Hepatocyte (in vitro differentiated cells): ENCODE results near the gene SGMS1. TPM values are rescaled to one million over a fixed set of nuclear protein-coding genes. Genes with fewer than 3 reads are reported as not detected.
A peak's percentile ranks its signal among the peaks of the same experiment; 100 is the strongest.

Source experiments
- DNase-seq: peaks from one replicate; pipeline ENCODE4 v3.0.0-alpha.2; 2016; ENCODE audit warnings: low spot score
- H2AFZ ChIP-seq: fragments of 200-600 bp; sonication (generic); 2 replicates; pipeline ENCODE4 v1.6.0; 2016; ENCODE audit warnings: antibody characterized with exemption, mild to moderate bottlenecking
- H3K27ac ChIP-seq: fragments of 200-600 bp; sonication (generic); 2 replicates; pipeline ENCODE4 v1.5.1; 2016; ENCODE audit warnings: mild to moderate bottlenecking
- H3K27me3 ChIP-seq: fragments of 200-600 bp; sonication (generic); 2 replicates; pipeline ENCODE4 v1.6.1; 2016
- H3K36me3 ChIP-seq: fragments of 200-600 bp; sonication (generic); replicated peaks from 2 replicates; pipeline ENCODE4 v1.5.1; 2016; ENCODE audit warnings: low read depth; ENCODE audit not compliant: insufficient read depth
- H3K4me1 ChIP-seq: fragments of 200-600 bp; sonication (generic); 2 replicates; pipeline ENCODE4 v1.5.1; 2016; ENCODE audit warnings: mild to moderate bottlenecking, moderate library complexity; ENCODE audit not compliant: insufficient read depth
- H3K4me2 ChIP-seq: fragments of 200-600 bp; sonication (generic); 2 replicates; pipeline ENCODE4 v1.6.0; 2016
- H3K4me3 ChIP-seq: fragments of 200-600 bp; sonication (generic); 2 replicates; pipeline ENCODE4 v1.5.1; 2016; ENCODE audit warnings: mild to moderate bottlenecking
- H3K79me2 ChIP-seq: fragments of 200-600 bp; sonication (generic); 2 replicates; pipeline ENCODE4 v1.6.0; 2017; ENCODE audit warnings: mild to moderate bottlenecking
- H3K9me2 ChIP-seq: fragments of 200-600 bp; sonication (generic); replicated peaks from 2 replicates; pipeline ENCODE4 v1.6.0; 2017; ENCODE audit warnings: mild to moderate bottlenecking; ENCODE audit not compliant: insufficient read depth
- H3K9me3 ChIP-seq: fragments of 200-600 bp; sonication (generic); 2 replicates; pipeline ENCODE4 v1.5.1; 2016; ENCODE audit warnings: low read depth, mild to moderate bottlenecking
- H4K20me1 ChIP-seq: fragments of 200-600 bp; sonication (generic); 2 replicates; pipeline ENCODE4 v1.6.0; 2016; ENCODE audit warnings: mild to moderate bottlenecking; ENCODE audit not compliant: insufficient read depth, poor library complexity, severe bottlenecking
- EZH2 ChIP-seq: fragments of 200-600 bp; sonication (generic); IDR thresholded peaks from 2 replicates; pipeline ENCODE4 v1.6.1; 2016; ENCODE audit warnings: antibody characterized with exemption, mild to moderate bottlenecking, borderline replicate concordance
- EZH2phosphoT487 ChIP-seq: fragments of 200-600 bp; sonication (generic); IDR thresholded peaks from one replicate; pipeline ENCODE4 v1.6.1; 2018; ENCODE audit warnings: antibody characterized with exemption, mild to moderate bottlenecking, low read depth, moderate library complexity; ENCODE audit not compliant: unreplicated experiment, severe bottlenecking
- WGBS: methylation state at CpG from one replicate; pipeline ENCODE4 v1.1.6; 2016; ENCODE audit warnings: low lambda C conversion rate; ENCODE audit errors: missing lambda C conversion rate; 5-methylcytosine and 5-hydroxymethylcytosine counted together
- polyA plus RNA-seq: library from polyadenylated mRNA; unstranded; fragments of >200 nt; fragmentation: Nextera tagmentation; extraction: Ambion mirVana; gene quantifications from 2 replicates; pipeline ENCODE4 v1.2.1, GENCODE V29; 2016
- total RNA-seq: library from RNA; depleted of rRNA; stranded (reverse); fragments of >200 nt; gene quantifications from 2 replicates; pipeline ENCODE4 v1.2.3, GENCODE V29; 2014
- TF ChIP-seq, protein P1 (sequence below): fragments of 200-600 bp; sonication (generic); IDR thresholded peaks from 2 replicates; pipeline ENCODE4 v1.5.1; 2016; ENCODE audit warnings: antibody characterized with exemption, mild to moderate bottlenecking; ENCODE audit not compliant: poor library complexity

The SGMS1 gene
- total and polyA plus RNA-seq, 2 experiments from 2014 or later, result 28.1 to 87.8 TPM

DNA sequence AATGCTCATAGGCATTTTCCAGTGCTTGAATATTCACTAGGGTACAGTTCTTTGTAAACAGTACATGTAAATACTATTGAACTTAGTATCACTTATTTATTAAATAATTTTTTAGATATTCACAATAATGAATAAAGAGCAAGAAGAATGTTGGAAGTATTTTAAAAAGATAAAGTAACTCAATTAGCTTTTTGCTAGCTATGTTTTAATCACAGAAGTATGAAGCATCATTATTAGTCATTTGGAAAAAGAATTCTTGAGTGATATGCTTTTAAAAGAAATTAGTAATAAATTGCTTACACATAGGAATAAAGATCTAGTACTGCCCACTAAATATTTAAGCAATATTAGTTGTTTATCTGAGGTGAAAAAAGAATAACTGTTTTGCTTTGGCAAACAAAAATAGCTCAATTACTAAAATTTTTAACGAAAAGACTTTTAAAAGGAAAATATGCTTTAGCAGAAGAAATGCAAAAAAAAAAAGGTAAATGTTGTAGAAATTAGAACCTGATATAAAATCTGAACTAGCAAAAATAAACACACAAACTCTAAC, 66.5 kb downstream of the SGMS1 start:
- 97% methylated on average over 1 of the region's 1 CpG for WGBS
- H3K27me3 ChIP-seq, result no peaks in the 10 kb centered on the region
- no peak for DNase-seq
- no peak overlapping the region for H3K4me2 ChIP-seq
- H3K4me1 ChIP-seq, result peaks cover 28% of the 10 kb centered on the region
- H3K27ac ChIP-seq, result no peak overlapping the region
- H3K9me2 ChIP-seq, result no peaks in the 10 kb centered on the region
- TF ChIP-seq EZH2phosphoT487, result no peak
- TF ChIP-seq, protein P1, sequence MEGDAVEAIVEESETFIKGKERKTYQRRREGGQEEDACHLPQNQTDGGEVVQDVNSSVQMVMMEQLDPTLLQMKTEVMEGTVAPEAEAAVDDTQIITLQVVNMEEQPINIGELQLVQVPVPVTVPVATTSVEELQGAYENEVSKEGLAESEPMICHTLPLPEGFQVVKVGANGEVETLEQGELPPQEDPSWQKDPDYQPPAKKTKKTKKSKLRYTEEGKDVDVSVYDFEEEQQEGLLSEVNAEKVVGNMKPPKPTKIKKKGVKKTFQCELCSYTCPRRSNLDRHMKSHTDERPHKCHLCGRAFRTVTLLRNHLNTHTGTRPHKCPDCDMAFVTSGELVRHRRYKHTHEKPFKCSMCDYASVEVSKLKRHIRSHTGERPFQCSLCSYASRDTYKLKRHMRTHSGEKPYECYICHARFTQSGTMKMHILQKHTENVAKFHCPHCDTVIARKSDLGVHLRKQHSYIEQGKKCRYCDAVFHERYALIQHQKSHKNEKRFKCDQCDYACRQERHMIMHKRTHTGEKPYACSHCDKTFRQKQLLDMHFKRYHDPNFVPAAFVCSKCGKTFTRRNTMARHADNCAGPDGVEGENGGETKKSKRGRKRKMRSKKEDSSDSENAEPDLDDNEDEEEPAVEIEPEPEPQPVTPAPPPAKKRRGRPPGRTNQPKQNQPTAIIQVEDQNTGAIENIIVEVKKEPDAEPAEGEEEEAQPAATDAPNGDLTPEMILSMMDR, result no peak
- no peak for TF ChIP-seq EZH2
- peaks cover 2% of the 10 kb centered on the region for H4K20me1 ChIP-seq
- no peak overlapping the region for H2AFZ ChIP-seq
- H3K36me3 ChIP-seq, result no peaks in the 10 kb centered on the region
- H3K4me3 ChIP-seq, result no peak overlapping the region
- H3K79me2 ChIP-seq, result peaks cover 46% of the 10 kb centered on the region
- H3K9me3 ChIP-seq, result no peaks in the 10 kb centered on the region

DNA sequence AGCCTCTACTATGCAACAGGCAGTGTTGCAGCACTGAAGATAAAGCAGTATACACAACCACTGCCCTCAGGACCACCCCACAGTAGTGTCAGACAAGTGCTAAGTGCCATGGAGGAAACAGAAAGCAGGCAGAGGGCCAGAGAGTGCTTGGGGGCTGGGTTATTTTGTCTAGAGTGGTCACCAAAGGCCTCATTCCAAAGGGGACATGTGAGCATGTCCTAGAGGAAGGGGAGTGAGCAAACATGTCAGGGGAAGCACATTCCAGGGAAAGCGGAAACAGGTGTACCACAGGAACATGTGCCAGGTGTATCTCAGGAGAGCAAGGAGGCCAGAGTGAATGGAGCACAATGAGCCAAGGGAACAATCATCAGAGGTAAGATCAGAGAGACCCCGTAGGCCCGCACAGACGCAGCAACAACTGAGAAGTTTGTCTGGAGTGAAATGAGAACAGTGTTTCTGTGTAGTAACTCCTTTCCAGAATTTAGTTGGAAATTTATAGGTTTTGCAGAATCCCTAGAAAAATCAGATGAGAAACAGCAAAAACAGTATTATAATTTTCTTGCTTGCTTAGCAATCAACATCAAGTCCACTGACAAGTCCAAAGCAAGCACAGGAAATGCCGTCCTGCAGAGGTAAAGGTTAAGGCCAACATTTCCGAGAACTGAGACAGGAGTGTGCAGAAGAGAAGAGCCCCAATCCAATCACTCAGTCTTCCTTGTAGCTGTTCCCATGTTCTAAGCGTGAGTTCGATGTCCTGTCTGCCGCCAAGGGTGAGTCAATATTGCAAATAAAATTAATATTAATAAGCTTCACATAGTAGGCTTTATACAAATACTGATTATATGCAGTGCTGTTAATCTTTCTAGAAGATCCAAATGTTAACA, 67.3 kb downstream of the SGMS1 start:
- no peak for DNase-seq
- Histone ChIP-seq H2AFZ (no peak overlapping the region), H4K20me1 (peaks cover 2% of the 10 kb centered on the region), H3K27me3 (no peaks in the 10 kb centered on the region), H3K36me3 (no peaks in the 10 kb centered on the region), H3K79me2 (peaks cover 47% of the 10 kb centered on the region), H3K4me1 (peaks cover 26% of the 10 kb centered on the region), H3K27ac (no peak overlapping the region), H3K9me2 (no peaks in the 10 kb centered on the region), H3K4me3 (no peak overlapping the region), H3K4me2 (no peak overlapping the region), H3K9me3 (no peaks in the 10 kb centered on the region)
- TF ChIP-seq EZH2 (no peak), EZH2phosphoT487 (no peak)
- TF ChIP-seq, protein P1, result no peak
- WGBS, result 92% methylated on average over 9 of the region's 9 CpGs

DNA sequence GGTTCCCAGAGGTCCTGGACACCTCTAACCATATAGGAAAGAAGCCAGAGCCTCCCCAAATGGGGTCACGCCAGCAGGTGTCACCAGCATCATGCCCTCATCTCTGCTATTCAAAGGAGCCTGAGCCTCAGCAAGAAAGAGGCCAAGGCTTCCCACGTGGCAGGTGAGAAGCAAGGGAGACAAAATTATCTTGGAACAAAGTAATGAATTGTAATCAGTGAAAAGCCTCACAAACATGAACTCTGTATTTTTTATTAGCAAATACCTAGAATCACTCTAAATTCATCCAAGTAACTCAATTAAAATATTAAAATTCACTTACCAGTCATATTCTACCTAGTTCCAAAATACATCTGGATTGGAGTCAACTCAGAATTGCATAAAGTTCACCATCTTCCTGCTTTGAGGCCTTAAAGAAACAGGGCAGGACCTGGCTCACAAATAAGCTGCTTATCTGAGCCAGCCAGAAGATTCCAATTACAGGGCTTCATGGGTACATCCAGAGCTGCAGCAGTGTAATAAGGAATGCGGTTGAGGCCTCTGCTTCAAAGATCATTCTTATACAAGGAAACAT, 68.7 kb downstream of the SGMS1 start:
- no peak for DNase-seq
- no peaks in the 10 kb centered on the region for H3K36me3 ChIP-seq
- H3K9me2 ChIP-seq, result no peaks in the 10 kb centered on the region
- peak overlapping the region; percentile 4 for H3K4me2 ChIP-seq
- H4K20me1 ChIP-seq, result peaks cover 2% of the 10 kb centered on the region
- H3K4me3 ChIP-seq, result no peak overlapping the region
- TF ChIP-seq EZH2phosphoT487 (no peak), EZH2 (no peak)
- TF ChIP-seq, protein P1, result no peak
- H3K27me3 ChIP-seq, result no peaks in the 10 kb centered on the region
- H3K9me3 ChIP-seq, result no peaks in the 10 kb centered on the region
- H3K79me2 ChIP-seq, result peaks cover 53% of the 10 kb centered on the region
- peaks cover 27% of the 10 kb centered on the region for H3K4me1 ChIP-seq
- 60% methylated on average over 3 of the region's 3 CpGs for WGBS
- no peak overlapping the region for H3K27ac ChIP-seq
- no peak overlapping the region for H2AFZ ChIP-seq
